ENCODE data around the gene LTB. TPM values are rescaled to one million over a fixed set of nuclear protein-coding genes. Genes with fewer than 3 reads are reported as not detected.

The LTB gene, protein sequence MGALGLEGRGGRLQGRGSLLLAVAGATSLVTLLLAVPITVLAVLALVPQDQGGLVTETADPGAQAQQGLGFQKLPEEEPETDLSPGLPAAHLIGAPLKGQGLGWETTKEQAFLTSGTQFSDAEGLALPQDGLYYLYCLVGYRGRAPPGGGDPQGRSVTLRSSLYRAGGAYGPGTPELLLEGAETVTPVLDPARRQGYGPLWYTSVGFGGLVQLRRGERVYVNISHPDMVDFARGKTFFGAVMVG
- polyA plus RNA-seq (2012; rRNA removed) = 0.10 and 0.16 TPM in 2 replicates
- polyA plus RNA-seq (2012; cell fraction: cytosol; rRNA removed) = 0.16 and 0.21 TPM in 2 replicates
- 0.18 and 0.22 TPM in 2 replicates for polyA plus RNA-seq (2012; cell fraction: nucleus; rRNA removed)

DNA sequence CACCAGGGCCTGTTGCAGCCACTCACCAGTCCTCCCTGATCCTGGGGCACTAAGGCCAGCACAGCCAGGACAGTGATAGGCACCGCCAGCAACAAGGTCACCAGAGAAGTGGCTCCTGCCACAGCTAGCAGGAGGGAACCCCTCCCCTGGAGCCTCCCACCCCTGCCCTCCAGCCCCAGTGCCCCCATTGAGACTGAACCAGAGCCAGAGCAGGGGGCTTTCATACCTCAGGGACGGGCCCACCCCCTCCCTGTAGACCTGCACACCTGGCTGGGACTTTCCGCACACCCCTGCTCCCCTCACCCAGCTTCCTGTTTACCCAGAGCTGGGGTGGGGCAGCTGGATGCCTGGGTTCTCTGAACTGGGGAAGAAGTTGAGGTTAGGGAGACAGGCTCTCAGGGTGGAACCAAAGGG is at the start of gene LTB:
Gene LTB, minus strand, starts transcription at position 195 of the 414 bp plus-strand sequence. Its CDS starts 7 bp downstream, at position 188.
- H3K36me3 ChIP-seq (replicated peaks in 1 of 2; ENCODE audit: control insufficient read depth in 1 of 2, insufficient read depth in 2 of 2, low read length in 1 of 2) = no peaks in the 10 kb centered on the region
- no peaks in the 10 kb centered on the region for H3K9me3 ChIP-seq
- H3K79me2 ChIP-seq (ENCODE audit: insufficient read depth) = no peaks in the 10 kb centered on the region
- no peaks in the 10 kb centered on the region for H3K9me2 ChIP-seq
- 86% methylated on average over 1 of the region's 3 CpGs for WGBS (ENCODE audit: low lambda C conversion rate)
- no peak within 1 kb of the TSS for H3K27ac ChIP-seq (ENCODE audit: low read depth in 2 of 2, low read length in 1 of 2)
- POLR2A ChIA-PET = interaction anchor here (0.8 kb wide), 1 partner anchor 36 kb away, joined by 3 read pairs; the partner anchor contains the start of gene ATP6V1G2
- peaks cover 0 to 11% of the 10 kb centered on the region in 2 experiments; a peak in 1 of 4 replicates for H3K4me1 ChIP-seq (ENCODE audit: control insufficient read depth in 1 of 2, insufficient read depth in 2 of 2, low read depth in 1 of 2, low read length in 1 of 2)
- no peak for DNase-seq
- peak within 1 kb of the TSS; percentile 99 for H3K4me2 ChIP-seq
- CTCF ChIA-PET = interaction anchor here (0.8 to 17.6 kb wide), 7 partner anchors 7 to 37 kb away, joined by 3 to 312 read pairs (median 19); partner anchors contain the start of genes ATP6V1G2, NCR3 and NFKBIL1
- H4K20me1 ChIP-seq (ENCODE audit: insufficient read depth) = no peaks in the 10 kb centered on the region
- peak within 1 kb of the TSS; percentile 99 for H2AFZ ChIP-seq (ENCODE audit: low read depth)
- no peaks in the 10 kb centered on the region for H3K27me3 ChIP-seq (ENCODE audit: insufficient read depth)
- TF ChIP-seq YY1 (IDR thresholded peaks at IDR 0.05; ENCODE audit: low read depth) = no peak
- TF ChIP-seq PBX3 (IDR thresholded peaks at IDR 0.05) = no peak
- TF ChIP-seq GATA2 (CRISPR knock-in tag; IDR thresholded peaks at IDR 0.05) = no peak
- TF ChIP-seq TAF1 (IDR thresholded peaks at IDR 0.05; ENCODE audit: borderline replicate concordance, low read depth, low read length) = no peak
- TF ChIP-seq USF2 (IDR thresholded peaks at IDR 0.05; ENCODE audit: borderline replicate concordance, low read depth, low read length) = no peak
- no peak for TF ChIP-seq TCF12 (IDR thresholded peaks at IDR 0.05)
- TF ChIP-seq SIN3A (IDR thresholded peaks at IDR 0.05; ENCODE audit: borderline replicate concordance, low read depth, low read length) = no peak
- no peak for TF ChIP-seq NRF1 (IDR thresholded peaks at IDR 0.05; ENCODE audit: low read depth, low read length)
- no peak for TF ChIP-seq REST (IDR thresholded peaks at IDR 0.05; ENCODE audit: low read depth, low read length)
- no peak for TF ChIP-seq MXI1 (IDR thresholded peaks at IDR 0.05; ENCODE audit: low read depth, low read length)
- TF ChIP-seq NFIC (IDR thresholded peaks at IDR 0.05; ENCODE audit: borderline replicate concordance) = no peak
- H3K9ac ChIP-seq = peak within 1 kb of the TSS; percentile 88
- no peaks in the 10 kb centered on the region for H3F3A ChIP-seq (replicated peaks; ENCODE audit: insufficient read depth)
- H3K4me3 ChIP-seq (ENCODE audit: low read depth in 2 of 2, low read length in 1 of 2) = peak within 1 kb of the TSS; percentile 63 to 96
